Skin of body (tissue), 2 donors: Measurements from ENCODE around the gene NR1H4. TPM values are rescaled to one million over a fixed set of nuclear protein-coding genes. Genes with fewer than 3 reads are reported as not detected.
"Not testable (repeated sequence)": the region's sequence is repeated elsewhere in the genome, so short reads cannot be mapped to it uniquely, and the experiment has no call there.

ENCODE experiments used
- DNase-seq: peaks from one replicate; lab custom pipeline; 2025; lab: John Stamatoyannopoulos, UW
- total RNA-seq: library from RNA; depleted of rRNA; stranded (reverse); fragments of >200 nt; gene quantifications from one replicate; pipeline ENCODE4 v1.2.3, GENCODE V29; 2014

The NR1H4 gene
- total RNA-seq, 1 donor from 2014 or later, result 0.39 TPM

GRCh38 chr12:100566887-100567637, 93.4 kb downstream of the NR1H4 start:
- DNase-seq, result peak; percentile 7

GRCh38 chr12:100567945-100568344, 94.3 kb downstream of the NR1H4 start:
- no peak for DNase-seq

DNA sequence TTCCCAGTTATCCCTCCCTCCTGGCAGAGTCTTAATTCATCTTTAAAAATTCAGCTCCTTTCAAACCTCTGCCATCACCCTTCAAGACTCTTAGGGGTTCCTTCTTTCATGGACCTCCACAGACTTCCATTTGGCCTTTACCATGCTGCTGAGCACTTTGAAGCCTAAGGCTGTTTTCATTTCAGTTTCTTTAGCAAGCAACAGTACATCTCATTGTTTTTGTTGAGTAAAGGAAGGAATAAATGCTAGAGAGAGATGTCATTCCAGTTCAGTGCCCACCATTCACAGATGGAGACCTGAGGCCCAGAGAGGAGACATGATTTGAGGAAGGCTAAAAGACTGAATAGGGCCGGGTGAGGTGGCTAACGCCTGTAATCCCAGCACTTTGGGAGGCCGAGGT, 98.5 kb downstream of the NR1H4 start:
- no peak for DNase-seq

GRCh38 chr12:100573292-100574186, 99.9 kb downstream of the NR1H4 start, which contains the start of gene GAS2L3:
TSS of gene GAS2L3 (plus strand) at chr12:100573684. CDS start at chr12:100594905, 21,221 bp downstream.
- peak; percentile 61 for DNase-seq

DNA sequence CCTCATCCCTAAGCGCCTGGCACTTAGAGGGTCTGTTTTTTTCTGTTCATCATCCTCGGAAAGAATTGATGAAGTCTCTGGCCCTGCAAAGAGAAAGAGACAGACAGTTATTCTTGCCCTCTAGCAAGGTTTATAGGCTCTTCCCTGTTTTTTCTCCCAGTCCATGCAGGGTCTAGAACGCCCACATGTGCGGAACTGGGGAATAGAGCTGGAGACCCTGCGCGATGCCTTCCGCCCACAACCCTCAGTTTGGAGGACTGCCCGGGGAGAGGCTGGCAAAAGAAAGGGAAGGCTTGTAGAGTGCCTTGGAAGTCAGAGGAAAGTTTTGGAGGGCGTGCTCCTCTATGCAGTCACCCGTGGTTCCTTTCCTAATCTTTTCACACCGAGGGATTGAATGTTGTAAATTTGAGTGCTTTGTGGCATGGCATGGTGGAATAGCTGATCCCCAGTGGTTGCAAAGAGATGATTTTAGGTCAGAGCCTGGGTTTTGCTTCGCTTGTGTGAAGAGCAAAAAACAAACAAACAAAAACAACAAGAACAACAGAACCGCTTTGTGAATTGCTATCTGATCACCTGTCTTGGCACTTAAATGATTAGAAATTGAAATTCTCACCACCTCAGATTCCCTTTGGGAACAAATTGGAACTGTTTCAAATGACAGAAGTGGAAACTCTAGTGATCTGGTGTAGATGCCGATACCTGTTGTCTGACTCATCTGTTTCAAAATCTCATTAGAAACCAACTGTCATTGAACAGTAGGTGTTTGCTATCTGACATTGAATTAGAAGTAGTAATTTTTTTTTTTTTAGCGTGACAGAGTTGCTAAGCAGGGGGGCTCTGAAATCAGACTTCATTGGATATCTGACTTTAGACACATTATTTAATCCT, 100.8 kb downstream of the NR1H4 start:
- no peak for DNase-seq

DNA sequence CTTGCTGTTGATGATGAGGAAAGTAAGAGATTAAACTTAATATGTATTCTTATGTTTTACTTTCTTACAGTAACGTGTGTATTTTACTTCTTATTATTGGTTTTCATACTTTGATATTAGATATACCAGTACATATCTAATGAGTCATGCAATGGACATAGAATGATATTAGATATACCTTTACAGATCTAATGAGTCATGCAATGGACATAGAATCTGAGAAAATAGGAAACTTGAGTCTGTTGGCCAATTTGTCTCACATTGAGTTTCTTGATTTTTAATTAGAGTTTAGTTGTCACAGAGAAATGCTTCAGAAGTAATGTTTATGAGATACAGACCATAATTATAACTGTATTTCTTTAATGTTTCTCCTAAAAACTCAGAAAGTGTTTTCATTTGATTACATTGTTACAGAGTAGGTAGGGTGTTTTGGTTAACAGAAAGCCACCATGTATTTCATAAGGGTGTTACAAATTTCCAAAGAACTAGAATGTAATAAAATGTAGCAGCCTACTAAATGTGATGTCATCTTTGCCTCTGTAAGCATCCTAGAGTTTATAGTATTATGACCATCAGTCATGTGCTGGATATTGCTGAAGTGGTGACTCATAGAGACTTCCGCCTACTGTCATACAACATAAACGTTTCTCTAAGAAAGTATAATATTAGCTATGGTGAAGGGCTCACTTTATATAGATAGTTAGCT, 102.8 kb downstream of the NR1H4 start:
- no peak for DNase-seq

DNA sequence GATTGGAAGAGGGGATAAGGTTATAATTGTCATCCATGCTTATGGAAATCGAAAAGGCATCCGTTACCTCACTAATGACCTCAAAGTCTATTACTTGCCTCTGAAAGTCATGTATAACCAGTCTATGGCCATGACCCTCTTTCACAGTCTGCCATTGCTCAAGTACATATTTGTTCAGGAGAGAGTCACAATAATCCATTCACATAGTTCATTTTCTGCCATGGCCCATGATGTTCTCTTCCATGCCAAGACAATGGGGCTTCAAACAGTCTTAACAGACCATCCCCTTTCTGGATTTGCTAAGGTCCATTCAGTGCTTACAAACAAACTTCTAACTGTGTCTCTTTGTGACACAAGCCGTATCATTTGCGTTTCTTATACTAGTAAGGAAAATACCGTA, 105.3 kb downstream of the NR1H4 start:
- no peak for DNase-seq

- no peak for DNase-seq
These were observed 106.2 kb downstream of the NR1H4 start for GRCh38 chr12:100579844-100580243.

- no peak for DNase-seq
These were observed 110.6 kb downstream of the NR1H4 start for GRCh38 chr12:100584256-100584655.

- DNase-seq, result no peak
These were observed 118.3 kb downstream of the NR1H4 start for GRCh38 chr12:100591979-100592378.

DNA sequence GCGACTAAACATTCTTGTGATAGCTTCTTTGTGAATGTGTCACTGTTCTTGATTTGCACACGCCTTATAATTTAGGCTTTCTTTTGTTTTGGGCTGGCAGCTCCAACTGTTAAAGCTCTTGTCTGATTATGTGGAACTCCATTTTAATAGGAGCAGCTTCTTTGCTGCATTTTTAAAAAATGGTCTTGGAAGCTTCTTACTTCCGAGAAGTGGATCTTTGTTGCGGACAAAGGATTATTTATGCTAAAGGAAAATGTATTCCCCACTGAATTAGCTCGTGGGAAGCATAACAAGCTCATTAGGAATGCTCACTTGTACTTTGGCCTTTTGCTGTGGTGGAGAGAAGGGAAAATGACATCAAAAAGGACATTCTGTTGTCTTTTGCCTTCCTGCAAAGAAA, 119.8 kb downstream of the NR1H4 start:
- peak; percentile 55 for DNase-seq

GRCh38 chr12:100601626-100602025, 128.0 kb downstream of the NR1H4 start:
- DNase-seq, result no peak

- DNase-seq, result not testable (repeated sequence)
These were observed 129.3 kb downstream of the NR1H4 start for GRCh38 chr12:100602997-100603396.

- DNase-seq, result no peak
These were observed 135.1 kb downstream of the NR1H4 start for GRCh38 chr12:100608776-100609175.

- no peak for DNase-seq
These were observed 137.2 kb downstream of the NR1H4 start for GRCh38 chr12:100610666-100611430.

GRCh38 chr12:100612606-100613005, 138.9 kb downstream of the NR1H4 start:
- no peak for DNase-seq
